A549 (cell line): ENCODE results near the gene MED17.

Experiments used
- JUN ChIP-seq, 2 experiments: fragments of >200 bp; sonication (Bioruptor Twin); formaldehyde crosslinking; IDR thresholded peaks; 2 replicates in 1 of 2; 3 replicates in 1 of 2; pipeline ENCODE4 v1.6.1; 2016 to 2017
- KDM5A ChIP-seq: fragments of 200-600 bp; sonication (generic); IDR thresholded peaks from 2 replicates; pipeline ENCODE4 v1.6.1; 2016; ENCODE audit warnings: antibody characterized with exemption, mild to moderate bottlenecking
- MAZ ChIP-seq: fragments of 150-350 bp; IDR thresholded peaks from 2 replicates; pipeline ENCODE4 v1.6.1; 2014; ENCODE audit warnings: antibody characterized with exemption, low read depth, low read length, borderline replicate concordance
- POLR2A ChIP-seq: IDR thresholded peaks from 2 replicates; pipeline ENCODE4 v1.6.1; 2012; ENCODE audit warnings: mild to moderate bottlenecking, low read length
- SREBF2 ChIP-seq: fragments of 450-650 bp; IDR thresholded peaks from 2 replicates; pipeline ENCODE4 v1.6.1; 2014; ENCODE audit warnings: mild to moderate bottlenecking, moderate library complexity
- TF ChIP-seq, protein P1 (sequence below): fragments of >200 bp; sonication (Bioruptor Twin); formaldehyde crosslinking; IDR thresholded peaks from 3 replicates; pipeline ENCODE4 v1.5.1; 2016

GRCh38 chr11:93741882-93742226 is 42.2 kb upstream of the MED17 start:
- TF ChIP-seq, protein P1, sequence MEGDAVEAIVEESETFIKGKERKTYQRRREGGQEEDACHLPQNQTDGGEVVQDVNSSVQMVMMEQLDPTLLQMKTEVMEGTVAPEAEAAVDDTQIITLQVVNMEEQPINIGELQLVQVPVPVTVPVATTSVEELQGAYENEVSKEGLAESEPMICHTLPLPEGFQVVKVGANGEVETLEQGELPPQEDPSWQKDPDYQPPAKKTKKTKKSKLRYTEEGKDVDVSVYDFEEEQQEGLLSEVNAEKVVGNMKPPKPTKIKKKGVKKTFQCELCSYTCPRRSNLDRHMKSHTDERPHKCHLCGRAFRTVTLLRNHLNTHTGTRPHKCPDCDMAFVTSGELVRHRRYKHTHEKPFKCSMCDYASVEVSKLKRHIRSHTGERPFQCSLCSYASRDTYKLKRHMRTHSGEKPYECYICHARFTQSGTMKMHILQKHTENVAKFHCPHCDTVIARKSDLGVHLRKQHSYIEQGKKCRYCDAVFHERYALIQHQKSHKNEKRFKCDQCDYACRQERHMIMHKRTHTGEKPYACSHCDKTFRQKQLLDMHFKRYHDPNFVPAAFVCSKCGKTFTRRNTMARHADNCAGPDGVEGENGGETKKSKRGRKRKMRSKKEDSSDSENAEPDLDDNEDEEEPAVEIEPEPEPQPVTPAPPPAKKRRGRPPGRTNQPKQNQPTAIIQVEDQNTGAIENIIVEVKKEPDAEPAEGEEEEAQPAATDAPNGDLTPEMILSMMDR = no peak
- no peak for TF ChIP-seq SREBF2
- no peak for TF ChIP-seq KDM5A
- no peak for TF ChIP-seq JUN (IDR thresholded peaks at IDR 0.05)
- no peak for TF ChIP-seq POLR2A
- no peak for TF ChIP-seq MAZ
